ENCODE results near the gene MIOX. TPM values are rescaled to one million over a fixed set of nuclear protein-coding genes. Genes with fewer than 3 reads are reported as not detected.

Gene MIOX
- total RNA-seq, 1 donor from 2014 or later = not detected

DNA sequence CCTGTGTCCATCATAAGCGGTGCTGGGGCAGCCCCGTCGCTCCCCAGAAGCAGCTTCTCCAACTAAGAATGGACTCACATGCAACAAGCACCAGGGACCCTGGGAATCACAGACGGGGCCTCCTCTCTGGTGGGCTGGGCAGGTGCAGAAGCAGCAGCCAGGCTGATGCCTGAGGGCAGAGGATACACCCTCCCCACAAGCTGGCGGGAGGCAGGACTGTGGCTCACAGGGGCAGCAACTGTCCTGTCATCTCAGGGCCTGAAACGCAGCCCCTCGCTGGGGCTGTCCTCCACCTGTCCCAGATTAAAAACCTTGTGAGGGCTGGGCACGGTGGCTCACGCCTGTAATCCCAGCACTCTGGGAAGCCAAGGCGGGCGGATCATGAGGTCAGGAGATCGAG lies 8.7 kb upstream of the MIOX start:
- Mint-ChIP-seq H3K27me3 (ENCODE audit: unreplicated experiment) (peaks cover 39% of the 10 kb centered on the region), H3K4me3 (ENCODE audit: unreplicated experiment) (no peak overlapping the region), H3K36me3 (ENCODE audit: low read depth, unreplicated experiment) (no peaks in the 10 kb centered on the region), H3K4me1 (ENCODE audit: unreplicated experiment) (peaks cover 13% of the 10 kb centered on the region), H3K9me3 (ENCODE audit: unreplicated experiment) (no peaks in the 10 kb centered on the region), H3K27ac (ENCODE audit: unreplicated experiment) (no peak overlapping the region)
- no peak for TF ChIP-seq CTCF (IDR thresholded peaks at IDR 0.05; ENCODE audit: unreplicated experiment)
- no peak for DNase-seq (ENCODE audit: low spot score)

- no peak overlapping the region for H3K4me3 Mint-ChIP-seq (ENCODE audit: unreplicated experiment)
- no peak for DNase-seq (ENCODE audit: low spot score)
- no peak for TF ChIP-seq CTCF (IDR thresholded peaks at IDR 0.05; ENCODE audit: unreplicated experiment)
- H3K27ac Mint-ChIP-seq (ENCODE audit: unreplicated experiment) = no peak overlapping the region
- H3K36me3 Mint-ChIP-seq (ENCODE audit: low read depth, unreplicated experiment) = no peaks in the 10 kb centered on the region
- H3K9me3 Mint-ChIP-seq (ENCODE audit: unreplicated experiment) = no peaks in the 10 kb centered on the region
- H3K4me1 Mint-ChIP-seq (ENCODE audit: unreplicated experiment) = no peaks in the 10 kb centered on the region
- peaks cover 28% of the 10 kb centered on the region for H3K27me3 Mint-ChIP-seq (ENCODE audit: unreplicated experiment)
Measured at GRCh38 chr22:50479721-50480120, 6.9 kb upstream of the MIOX start.

- H3K9me3 Mint-ChIP-seq (ENCODE audit: unreplicated experiment) = no peaks in the 10 kb centered on the region
- no peaks in the 10 kb centered on the region for H3K4me1 Mint-ChIP-seq (ENCODE audit: unreplicated experiment)
- H3K4me3 Mint-ChIP-seq (ENCODE audit: unreplicated experiment) = peak overlapping the region; percentile 25
- TF ChIP-seq CTCF (IDR thresholded peaks at IDR 0.05; ENCODE audit: unreplicated experiment) = no peak
- H3K27me3 Mint-ChIP-seq (ENCODE audit: unreplicated experiment) = peaks cover 32% of the 10 kb centered on the region
- H3K36me3 Mint-ChIP-seq (ENCODE audit: low read depth, unreplicated experiment) = no peaks in the 10 kb centered on the region
- H3K27ac Mint-ChIP-seq (ENCODE audit: unreplicated experiment) = no peak overlapping the region
- no peak for DNase-seq (ENCODE audit: low spot score)
Measured at GRCh38 chr22:50481045-50481439, 5.6 kb upstream of the MIOX start.

- Mint-ChIP-seq H3K27me3 (ENCODE audit: unreplicated experiment) (peaks cover 32% of the 10 kb centered on the region), H3K9me3 (ENCODE audit: unreplicated experiment) (no peaks in the 10 kb centered on the region), H3K4me1 (ENCODE audit: unreplicated experiment) (no peaks in the 10 kb centered on the region), H3K36me3 (ENCODE audit: low read depth, unreplicated experiment) (no peaks in the 10 kb centered on the region), H3K27ac (ENCODE audit: unreplicated experiment) (no peak within 1 kb of the TSS), H3K4me3 (ENCODE audit: unreplicated experiment) (peak within 1 kb of the TSS; percentile 25)
- peak; percentile 36 for DNase-seq (ENCODE audit: low spot score)
- no peak for TF ChIP-seq CTCF (IDR thresholded peaks at IDR 0.05; ENCODE audit: unreplicated experiment)
Measured at GRCh38 chr22:50481440-50482106, 5.1 kb upstream of the MIOX start, which contains the start of gene ADM2. Gene ADM2, plus strand, starts transcription at chr22:50481543. Its CDS starts 305 bp downstream, at chr22:50481848.

Measured in endothelial cell (in vitro differentiated cells).